Neutrophil (primary cell): ENCODE data around the gene IZUMO1.
"Not testable (repeated sequence)": the region's sequence is repeated elsewhere in the genome, so short reads cannot be mapped to it uniquely, and the experiment has no call there.

Experiments
- H3K27ac ChIP-seq: fragments of 200-600 bp; sonication (generic); 2 replicates; pipeline ENCODE4 v1.5.1; 2016; ENCODE audit warnings: mild to moderate bottlenecking, moderate library complexity
- H3K27me3 ChIP-seq: fragments of 200-600 bp; sonication (generic); 2 replicates; pipeline ENCODE4 v1.6.0; 2016; ENCODE audit warnings: mild to moderate bottlenecking
- H3K36me3 ChIP-seq: fragments of 200-600 bp; sonication (generic); 2 replicates; pipeline ENCODE4 v1.5.1; 2017
- H3K4me1 ChIP-seq, 2 experiments: fragments of 200-600 bp in 1 of 2; sonication (generic) in 1 of 2; 1 replicate in 1 of 2; 2 replicates in 1 of 2; pipeline versions ENCODE4 v1.5.1 to v1.6.1; 2013 to 2016; ENCODE audit warnings: low read depth in 1 of 2, low read length in 1 of 2, mild to moderate bottlenecking in 1 of 2, moderate library complexity in 1 of 2; ENCODE audit not compliant: control insufficient read depth in 1 of 2, insufficient read depth in 1 of 2
- H3K4me3 ChIP-seq, 2 experiments: fragments of 200-600 bp in 1 of 2; sonication (generic) in 1 of 2; 1 replicate in 1 of 2; 2 replicates in 1 of 2; pipeline ENCODE4 v1.5.1; 2013 to 2016; ENCODE audit warnings: low read depth in 1 of 2, low read length in 1 of 2, mild to moderate bottlenecking in 1 of 2, moderate library complexity in 1 of 2
- H3K9me3 ChIP-seq: fragments of 200-600 bp; sonication (generic); 2 replicates; pipeline ENCODE4 v1.5.1; 2016
- CTCF ChIP-seq: fragments of 200-600 bp; sonication (generic); IDR thresholded peaks from 2 replicates; pipeline ENCODE4 v1.5.1; 2016; ENCODE audit warnings: antibody characterized with exemption

Gene IZUMO1

GRCh38 chr19:48772503-48772953, 25.8 kb upstream of the IZUMO1 start:
- Histone ChIP-seq H3K36me3 (no peaks in the 10 kb centered on the region), H3K27ac (no peak overlapping the region), H3K4me3 (no peak overlapping the region), H3K9me3 (no peaks in the 10 kb centered on the region), H3K27me3 (peaks cover 30% of the 10 kb centered on the region), H3K4me1 (no peaks in the 10 kb centered on the region)
- TF ChIP-seq CTCF, result no peak

- Histone ChIP-seq H3K27me3 (peaks cover 36% of the 10 kb centered on the region), H3K27ac (no peak overlapping the region), H3K4me1 (no peaks in the 10 kb centered on the region), H3K9me3 (no peaks in the 10 kb centered on the region), H3K4me3 (no peak overlapping the region), H3K36me3 (no peaks in the 10 kb centered on the region)
- TF ChIP-seq CTCF, result no peak
Observed at GRCh38 chr19:48770734-48771472, 24.2 kb upstream of the IZUMO1 start.

- peaks cover 39% of the 10 kb centered on the region for H3K27me3 ChIP-seq
- H3K9me3 ChIP-seq, result no peaks in the 10 kb centered on the region
- no peaks in the 10 kb centered on the region for H3K4me1 ChIP-seq
- H3K36me3 ChIP-seq, result no peaks in the 10 kb centered on the region
- no peak overlapping the region for H3K4me3 ChIP-seq
- no peak for TF ChIP-seq CTCF
- H3K27ac ChIP-seq, result no peak overlapping the region
Observed at GRCh38 chr19:48770266-48770665, 23.6 kb upstream of the IZUMO1 start.

- Histone ChIP-seq H3K27ac (no peak overlapping the region), H3K4me1 (no peaks in the 10 kb centered on the region), H3K27me3 (peaks cover 41% of the 10 kb centered on the region), H3K9me3 (no peaks in the 10 kb centered on the region), H3K4me3 (no peak overlapping the region), H3K36me3 (no peaks in the 10 kb centered on the region)
- no peak for TF ChIP-seq CTCF
Observed at GRCh38 chr19:48768994-48769713, 22.4 kb upstream of the IZUMO1 start.

- not testable (repeated sequence) for H3K4me3 ChIP-seq, H3K36me3 ChIP-seq, H3K27ac ChIP-seq, H3K9me3 ChIP-seq, H3K4me1 ChIP-seq
- peaks cover 44% of the 10 kb centered on the region for H3K27me3 ChIP-seq
Observed at GRCh38 chr19:48768171-48768753, 21.6 kb upstream of the IZUMO1 start.

- H3K4me1 ChIP-seq, H3K27ac ChIP-seq, H3K9me3 ChIP-seq, H3K36me3 ChIP-seq, H3K4me3 ChIP-seq: not testable (repeated sequence)
- H3K27me3 ChIP-seq, result peaks cover 69% of the 10 kb centered on the region
Observed at GRCh38 chr19:48765816-48766215, 19.1 kb upstream of the IZUMO1 start.
